Sigmoid colon (tissue), 4 donors: ENCODE data around the gene CYB561A3.

Experiments
- CTCF ChIP-seq, 4 experiments: fragments of 450-650 bp in 3 of 4; fragments of 200-600 bp in 1 of 4; IDR thresholded peaks; one replicate each; pipeline ENCODE4 v1.5.1; 2016 to 2019; ENCODE audit warnings: antibody characterized with exemption in 4 of 4, mild to moderate bottlenecking in 3 of 4, moderate library complexity in 2 of 4
- POLR2A ChIP-seq, 2 donors: fragments of 450-650 bp; IDR thresholded peaks; one replicate each; pipeline ENCODE4 v1.6.1; 2016; ENCODE audit warnings: antibody characterized with exemption in 2 of 2, mild to moderate bottlenecking in 2 of 2, moderate library complexity in 2 of 2
- POLR2AphosphoS5 ChIP-seq, 4 donors: sonication (generic); formaldehyde crosslinking; IDR thresholded peaks; one replicate each; pipeline ENCODE4 v1.6.1; 2017; ENCODE audit warnings: antibody characterized with exemption in 4 of 4

GRCh38 chr11:61303725-61304124 is 58.0 kb downstream of the CYB561A3 start:
- TF ChIP-seq POLR2A (IDR thresholded peaks at IDR 0.05) (no peak), CTCF (IDR thresholded peaks at IDR 0.05) (no peak), POLR2AphosphoS5 (IDR thresholded peaks at IDR 0.05) (no peak)
